Activated naive CD4-positive, alpha-beta T cell treated with anti-CD3 and anti-CD28 coated beads, Interleukin-2, amount 10 ng/mL, durations not matched to agents 7 days and 5 days (primary cell): ENCODE measurements around the gene SLC18A2.
"Not testable (repeated sequence)": the region's sequence is repeated elsewhere in the genome, so short reads cannot be mapped to it uniquely, and the experiment has no call there.

ENCODE experiments used
- CTCF ChIA-PET: fragments of 350-600 bp; sonication (Branson Sonifier 250); formaldehyde crosslinking; loops from one replicate; lab custom pipeline; 2021; ENCODE audit warnings: antibody characterized with exemption; lab: Charles Lee
- DNase-seq: peaks from one replicate; pipeline ENCODE4 v3.0.0-alpha.2; 2020
- H3K27ac Mint-ChIP-seq: one replicate; pipeline ENCODE4 v1.8.0; 2021; ENCODE audit warnings: mild to moderate bottlenecking, moderate library complexity, mixed read lengths
- H3K27me3 Mint-ChIP-seq: one replicate; pipeline ENCODE4 v1.8.0; 2021; ENCODE audit warnings: mild to moderate bottlenecking, mixed read lengths
- H3K36me3 Mint-ChIP-seq: one replicate; pipeline ENCODE4 v1.8.0; 2021; ENCODE audit warnings: mixed read lengths
- H3K4me1 Mint-ChIP-seq: one replicate; pipeline ENCODE4 v1.8.0; 2021; ENCODE audit warnings: mixed read lengths
- H3K4me3 Mint-ChIP-seq: one replicate; pipeline ENCODE4 v1.8.0; 2021; ENCODE audit warnings: mild to moderate bottlenecking, moderate library complexity, mixed read lengths
- H3K9me3 Mint-ChIP-seq: one replicate; pipeline ENCODE4 v1.8.0; 2021; ENCODE audit warnings: mixed read lengths

The SLC18A2 gene

GRCh38 chr10:117290872-117291271, 50.0 kb downstream of the SLC18A2 start:
- CTCF ChIA-PET, H3K36me3 Mint-ChIP-seq, H3K9me3 Mint-ChIP-seq, H3K4me3 Mint-ChIP-seq, H3K4me1 Mint-ChIP-seq, DNase-seq, H3K27me3 Mint-ChIP-seq, H3K27ac Mint-ChIP-seq: not testable (repeated sequence)

GRCh38 chr10:117294039-117294645, 53.2 kb downstream of the SLC18A2 start:
- H3K27me3 Mint-ChIP-seq = no peaks in the 10 kb centered on the region
- CTCF ChIA-PET = no interaction called here
- DNase-seq = no peak

GRCh38 chr10:117294735-117295134, 53.8 kb downstream of the SLC18A2 start:
- CTCF ChIA-PET = no interaction called here
- no peaks in the 10 kb centered on the region for H3K27me3 Mint-ChIP-seq
- H3K4me1 Mint-ChIP-seq = no peaks in the 10 kb centered on the region

More at GRCh38 chr10:117294039-117294645, 53.2 kb downstream of the SLC18A2 start:
- Mint-ChIP-seq H3K4me1 (no peaks in the 10 kb centered on the region), H3K9me3 (no peaks in the 10 kb centered on the region), H3K27ac (no peak overlapping the region), H3K36me3 (peaks cover 4% of the 10 kb centered on the region), H3K4me3 (no peak overlapping the region)

GRCh38 chr10:117298219-117298618, 57.3 kb downstream of the SLC18A2 start:
- H3K4me3 Mint-ChIP-seq = no peak overlapping the region
- no peak overlapping the region for H3K27ac Mint-ChIP-seq
- H3K36me3 Mint-ChIP-seq = peaks cover 7% of the 10 kb centered on the region
- H3K27me3 Mint-ChIP-seq = no peaks in the 10 kb centered on the region
- CTCF ChIA-PET = no interaction called here
- no peak for DNase-seq
- H3K4me1 Mint-ChIP-seq = no peaks in the 10 kb centered on the region
- H3K9me3 Mint-ChIP-seq = peaks cover 9% of the 10 kb centered on the region

More at GRCh38 chr10:117294735-117295134, 53.8 kb downstream of the SLC18A2 start:
- peaks cover 1% of the 10 kb centered on the region for H3K9me3 Mint-ChIP-seq
- peaks cover 4% of the 10 kb centered on the region for H3K36me3 Mint-ChIP-seq
- DNase-seq = no peak
- H3K4me3 Mint-ChIP-seq = no peak overlapping the region
- H3K27ac Mint-ChIP-seq = no peak overlapping the region

- CTCF ChIA-PET = no interaction called here
- H3K27ac Mint-ChIP-seq = no peak overlapping the region
- H3K4me3 Mint-ChIP-seq = no peak overlapping the region
- peaks cover 14% of the 10 kb centered on the region for H3K9me3 Mint-ChIP-seq
- H3K36me3 Mint-ChIP-seq = peaks cover 14% of the 10 kb centered on the region
- no peaks in the 10 kb centered on the region for H3K27me3 Mint-ChIP-seq
- no peaks in the 10 kb centered on the region for H3K4me1 Mint-ChIP-seq
- DNase-seq = no peak
Observed at GRCh38 chr10:117299435-117299834, 58.5 kb downstream of the SLC18A2 start.

- CTCF ChIA-PET = interaction anchor here (0.9 kb wide), 1 partner anchor 20 kb away, joined by 3 read pairs; no protein-coding TSS in a partner anchor
- Mint-ChIP-seq H3K9me3 (peaks cover 14% of the 10 kb centered on the region), H3K4me3 (no peak overlapping the region), H3K36me3 (peaks cover 12% of the 10 kb centered on the region), H3K4me1 (no peaks in the 10 kb centered on the region), H3K27ac (no peak overlapping the region), H3K27me3 (no peaks in the 10 kb centered on the region)
- DNase-seq = no peak
Observed at GRCh38 chr10:117300671-117301070, 59.8 kb downstream of the SLC18A2 start.

- H3K27me3 Mint-ChIP-seq, H3K4me3 Mint-ChIP-seq, H3K27ac Mint-ChIP-seq, CTCF ChIA-PET, DNase-seq, H3K4me1 Mint-ChIP-seq: not testable (repeated sequence)
- Mint-ChIP-seq H3K36me3 (peaks cover 15% of the 10 kb centered on the region), H3K9me3 (peaks cover 14% of the 10 kb centered on the region)
Observed at GRCh38 chr10:117303451-117303850, 62.5 kb downstream of the SLC18A2 start.

- CTCF ChIA-PET = interaction anchor here (1.5 kb wide), 1 partner anchor 15 kb away, joined by 3 read pairs; no protein-coding TSS in a partner anchor
- H3K4me1 Mint-ChIP-seq = no peaks in the 10 kb centered on the region
- H3K27ac Mint-ChIP-seq = no peak overlapping the region
- H3K36me3 Mint-ChIP-seq = peaks cover 18% of the 10 kb centered on the region
- DNase-seq = no peak
- peaks cover 10% of the 10 kb centered on the region for H3K9me3 Mint-ChIP-seq
- H3K27me3 Mint-ChIP-seq = no peaks in the 10 kb centered on the region
- no peak overlapping the region for H3K4me3 Mint-ChIP-seq
Observed at GRCh38 chr10:117306674-117307073, 65.8 kb downstream of the SLC18A2 start.

GRCh38 chr10:117311261-117311660, 70.3 kb downstream of the SLC18A2 start:
- DNase-seq = no peak
- Mint-ChIP-seq H3K9me3 (no peaks in the 10 kb centered on the region), H3K27ac (no peak overlapping the region), H3K27me3 (no peaks in the 10 kb centered on the region), H3K4me1 (no peaks in the 10 kb centered on the region), H3K4me3 (no peak overlapping the region), H3K36me3 (peaks cover 4% of the 10 kb centered on the region)
- CTCF ChIA-PET = no interaction called here

GRCh38 chr10:117312430-117312829, 71.5 kb downstream of the SLC18A2 start:
- H3K36me3 Mint-ChIP-seq = peaks cover 4% of the 10 kb centered on the region
- no peaks in the 10 kb centered on the region for H3K4me1 Mint-ChIP-seq
- no peaks in the 10 kb centered on the region for H3K9me3 Mint-ChIP-seq
- H3K27ac Mint-ChIP-seq = no peak overlapping the region
- CTCF ChIA-PET = no interaction called here
- H3K27me3 Mint-ChIP-seq = no peaks in the 10 kb centered on the region
- DNase-seq = no peak
- no peak overlapping the region for H3K4me3 Mint-ChIP-seq

- Mint-ChIP-seq H3K9me3 (no peaks in the 10 kb centered on the region), H3K36me3 (peaks cover 8% of the 10 kb centered on the region), H3K4me1 (no peaks in the 10 kb centered on the region), H3K27me3 (no peaks in the 10 kb centered on the region), H3K4me3 (no peak overlapping the region), H3K27ac (no peak overlapping the region)
- CTCF ChIA-PET = no interaction called here
- DNase-seq = no peak
Observed at GRCh38 chr10:117313641-117314040, 72.7 kb downstream of the SLC18A2 start.

- DNase-seq = no peak
- Mint-ChIP-seq H3K9me3 (no peaks in the 10 kb centered on the region), H3K27ac (no peak overlapping the region), H3K36me3 (peaks cover 5% of the 10 kb centered on the region), H3K27me3 (no peaks in the 10 kb centered on the region), H3K4me3 (no peak overlapping the region), H3K4me1 (no peaks in the 10 kb centered on the region)
- CTCF ChIA-PET = interaction anchor here (6.5 kb wide), 1 partner anchor 100 kb away, joined by 102 read pairs; no protein-coding TSS in a partner anchor
Observed at GRCh38 chr10:117316701-117317100, 75.8 kb downstream of the SLC18A2 start.

- H3K36me3 Mint-ChIP-seq = peaks cover 4% of the 10 kb centered on the region
- H3K9me3 Mint-ChIP-seq = no peaks in the 10 kb centered on the region
- H3K4me1 Mint-ChIP-seq = no peaks in the 10 kb centered on the region
- no peaks in the 10 kb centered on the region for H3K27me3 Mint-ChIP-seq
- no peak for DNase-seq
- CTCF ChIA-PET = interaction anchor here (0.7 to 6.5 kb wide), 7 partner anchors 8 to 102 kb away, joined by 3 to 102 read pairs (median 4); no protein-coding TSS in a partner anchor
- H3K4me3 Mint-ChIP-seq = no peak overlapping the region
- no peak overlapping the region for H3K27ac Mint-ChIP-seq
Observed at GRCh38 chr10:117318909-117319308, 78.0 kb downstream of the SLC18A2 start.

- Mint-ChIP-seq H3K36me3 (peaks cover 4% of the 10 kb centered on the region), H3K27ac (no peak overlapping the region), H3K4me1 (no peaks in the 10 kb centered on the region), H3K27me3 (no peaks in the 10 kb centered on the region), H3K4me3 (no peak overlapping the region), H3K9me3 (no peaks in the 10 kb centered on the region)
- CTCF ChIA-PET = interaction anchor here (0.7 to 6.5 kb wide), 11 partner anchors 15 to 145 kb away, joined by 3 to 102 read pairs (median 3); no protein-coding TSS in a partner anchor
- no peak for DNase-seq
Observed at GRCh38 chr10:117320050-117320665, 79.2 kb downstream of the SLC18A2 start.

GRCh38 chr10:117322260-117322659, 81.3 kb downstream of the SLC18A2 start:
- Mint-ChIP-seq H3K27ac (no peak overlapping the region), H3K36me3 (peaks cover 9% of the 10 kb centered on the region), H3K4me1 (no peaks in the 10 kb centered on the region), H3K9me3 (no peaks in the 10 kb centered on the region), H3K4me3 (no peak overlapping the region), H3K27me3 (no peaks in the 10 kb centered on the region)
- CTCF ChIA-PET = interaction anchor here (1.1 to 2.4 kb wide), 4 partner anchors 15 to 107 kb away, joined by 3 to 14 read pairs (median 3); no protein-coding TSS in a partner anchor
- DNase-seq = no peak
